DOHH2 (cell line): ENCODE data around the gene SLC2A6.

Experiments
- H3F3A ChIP-seq: fragments of 200-600 bp; sonication (generic), shearing (Covaris generic); 2 replicates; pipeline ENCODE4 v1.6.0; 2016; ENCODE audit warnings: antibody characterized with exemption, mild to moderate bottlenecking; ENCODE audit not compliant: control insufficient read depth, insufficient read depth
- H3K27ac ChIP-seq: fragments of 200-600 bp; sonication (generic); 2 replicates; pipeline ENCODE4 v1.5.1; 2014; ENCODE audit warnings: low read depth, mild to moderate bottlenecking, low read length, moderate library complexity
- H3K27me3 ChIP-seq: fragments of 200-600 bp; sonication (generic); 2 replicates; pipeline ENCODE4 v1.6.1; 2014; ENCODE audit warnings: mild to moderate bottlenecking, low read length, mixed read lengths; ENCODE audit not compliant: control insufficient read depth
- H3K36me3 ChIP-seq: fragments of 200-600 bp; sonication (generic); 2 replicates; pipeline ENCODE4 v1.6.1; 2014; ENCODE audit warnings: mild to moderate bottlenecking, low read length, moderate library complexity, mixed read lengths; ENCODE audit not compliant: control insufficient read depth
- H3K4me1 ChIP-seq: fragments of 200-600 bp; sonication (generic); 2 replicates; pipeline ENCODE4 v1.6.1; 2014; ENCODE audit warnings: mild to moderate bottlenecking, low read length, mixed read lengths; ENCODE audit not compliant: control insufficient read depth
- H3K4me2 ChIP-seq: fragments of 200-600 bp; sonication (generic); 2 replicates; pipeline ENCODE4 v1.6.0; 2014; ENCODE audit warnings: mild to moderate bottlenecking, low read length, moderate library complexity
- H3K4me3 ChIP-seq: fragments of 200-600 bp; sonication (generic); 2 replicates; pipeline ENCODE4 v1.5.1; 2014; ENCODE audit warnings: mild to moderate bottlenecking, low read length, mixed read lengths
- H3K79me2 ChIP-seq: fragments of 200-600 bp; sonication (generic); 2 replicates; pipeline ENCODE4 v1.6.1; 2014; ENCODE audit warnings: mild to moderate bottlenecking, low read length, mixed read lengths; ENCODE audit not compliant: control insufficient read depth
- H3K9me2 ChIP-seq: fragments of 200-600 bp; sonication (generic); replicated peaks from 2 replicates; pipeline ENCODE4 v1.6.1; 2014; ENCODE audit warnings: mild to moderate bottlenecking, low read length, mixed read lengths; ENCODE audit not compliant: control insufficient read depth
- H3K9me3 ChIP-seq: fragments of 200-600 bp; sonication (generic); 2 replicates; pipeline ENCODE4 v1.6.1; 2014; ENCODE audit warnings: antibody characterized with exemption, low read length, mixed read lengths; ENCODE audit not compliant: control insufficient read depth, insufficient read depth
- H4K20me1 ChIP-seq: fragments of 200-600 bp; sonication (generic); 2 replicates; pipeline ENCODE4 v1.6.0; 2014; ENCODE audit warnings: low read depth, mild to moderate bottlenecking, antibody characterized with exemption, low read length, moderate library complexity; ENCODE audit not compliant: control insufficient read depth, insufficient read depth
- EZH2phosphoT487 ChIP-seq: fragments of 200-600 bp; sonication (generic); IDR thresholded peaks from 2 replicates; pipeline ENCODE4 v1.6.1; 2017; ENCODE audit warnings: borderline replicate concordance, mild to moderate bottlenecking, antibody characterized with exemption, low read length, moderate library complexity, mixed read lengths
- TF ChIP-seq, protein P1 (sequence below): fragments of 200-600 bp; sonication (generic); IDR thresholded peaks from one replicate; pipeline ENCODE4 v1.5.1; 2014; ENCODE audit warnings: antibody characterized with exemption, mild to moderate bottlenecking, low read depth, low read length; ENCODE audit not compliant: poor library complexity, severe bottlenecking

SLC2A6 gene

GRCh38 chr9:133457233-133457632 is 21.7 kb downstream of the SLC2A6 start:
- H3K27ac ChIP-seq: no peak overlapping the region
- no peaks in the 10 kb centered on the region for H3K9me3 ChIP-seq
- H3K79me2 ChIP-seq: no peaks in the 10 kb centered on the region
- peaks cover 23% of the 10 kb centered on the region for H3K4me1 ChIP-seq
- H3K36me3 ChIP-seq: no peaks in the 10 kb centered on the region
- H4K20me1 ChIP-seq: 0 out of 2 replicates have a peak, but pooled peaks cover 5% of the 10 kb centered on the region
- 0 out of 2 replicates have a peak, but pooled peaks cover 5% of the 10 kb centered on the region for H3F3A ChIP-seq
- no peak overlapping the region for H3K4me2 ChIP-seq
- no peak overlapping the region for H3K4me3 ChIP-seq
- peaks cover 17% of the 10 kb centered on the region for H3K27me3 ChIP-seq
- H3K9me2 ChIP-seq: no peaks in the 10 kb centered on the region
- TF ChIP-seq EZH2phosphoT487: no peak
- TF ChIP-seq, protein P1, sequence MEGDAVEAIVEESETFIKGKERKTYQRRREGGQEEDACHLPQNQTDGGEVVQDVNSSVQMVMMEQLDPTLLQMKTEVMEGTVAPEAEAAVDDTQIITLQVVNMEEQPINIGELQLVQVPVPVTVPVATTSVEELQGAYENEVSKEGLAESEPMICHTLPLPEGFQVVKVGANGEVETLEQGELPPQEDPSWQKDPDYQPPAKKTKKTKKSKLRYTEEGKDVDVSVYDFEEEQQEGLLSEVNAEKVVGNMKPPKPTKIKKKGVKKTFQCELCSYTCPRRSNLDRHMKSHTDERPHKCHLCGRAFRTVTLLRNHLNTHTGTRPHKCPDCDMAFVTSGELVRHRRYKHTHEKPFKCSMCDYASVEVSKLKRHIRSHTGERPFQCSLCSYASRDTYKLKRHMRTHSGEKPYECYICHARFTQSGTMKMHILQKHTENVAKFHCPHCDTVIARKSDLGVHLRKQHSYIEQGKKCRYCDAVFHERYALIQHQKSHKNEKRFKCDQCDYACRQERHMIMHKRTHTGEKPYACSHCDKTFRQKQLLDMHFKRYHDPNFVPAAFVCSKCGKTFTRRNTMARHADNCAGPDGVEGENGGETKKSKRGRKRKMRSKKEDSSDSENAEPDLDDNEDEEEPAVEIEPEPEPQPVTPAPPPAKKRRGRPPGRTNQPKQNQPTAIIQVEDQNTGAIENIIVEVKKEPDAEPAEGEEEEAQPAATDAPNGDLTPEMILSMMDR: no peak

DNA sequence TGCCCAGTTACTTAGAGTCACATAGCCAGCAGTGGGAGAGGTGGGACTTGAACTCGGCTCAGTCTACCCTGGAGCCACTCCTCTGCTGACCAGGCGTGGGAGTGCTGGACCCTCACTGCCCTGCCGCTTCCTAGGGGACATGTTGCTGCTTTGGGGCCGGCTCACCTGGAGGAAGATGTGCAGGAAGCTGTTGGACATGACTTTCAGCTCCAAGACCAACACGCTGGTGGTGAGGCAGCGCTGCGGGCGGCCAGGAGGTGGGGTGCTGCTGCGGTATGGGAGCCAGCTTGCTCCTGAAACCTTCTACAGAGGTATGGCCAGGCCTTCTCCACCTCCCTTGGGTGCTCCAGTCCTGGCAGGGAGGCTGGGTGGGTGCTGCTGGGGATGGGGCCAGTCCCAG is 22.5 kb downstream of the SLC2A6 start:
- Histone ChIP-seq H3K79me2 (no peaks in the 10 kb centered on the region), H3K4me3 (no peak overlapping the region), H3K36me3 (no peaks in the 10 kb centered on the region), H3K9me2 (no peaks in the 10 kb centered on the region), H3K9me3 (no peaks in the 10 kb centered on the region), H3K27me3 (peaks cover 18% of the 10 kb centered on the region), H3K27ac (no peak overlapping the region), H3K4me2 (no peak overlapping the region), H4K20me1 (0 out of 2 replicates have a peak, but pooled peaks cover 4% of the 10 kb centered on the region), H3F3A (0 out of 2 replicates have a peak, but pooled peaks cover 5% of the 10 kb centered on the region), H3K4me1 (peaks cover 16% of the 10 kb centered on the region)
- no peak for TF ChIP-seq EZH2phosphoT487
- TF ChIP-seq, protein P1: peak; percentile 32

- Histone ChIP-seq H4K20me1 (no peaks in the 10 kb centered on the region), H3K4me1 (peaks cover 14% of the 10 kb centered on the region), H3K9me3 (no peaks in the 10 kb centered on the region), H3K79me2 (no peaks in the 10 kb centered on the region), H3K27ac (no peak overlapping the region), H3F3A (0 out of 2 replicates have a peak, but pooled peaks cover 3% of the 10 kb centered on the region), H3K4me3 (no peak overlapping the region), H3K4me2 (no peak overlapping the region), H3K27me3 (peaks cover 19% of the 10 kb centered on the region), H3K36me3 (no peaks in the 10 kb centered on the region), H3K9me2 (no peaks in the 10 kb centered on the region)
- no peak for TF ChIP-seq EZH2phosphoT487
- TF ChIP-seq, protein P1: no peak
Observed at GRCh38 chr9:133455936-133456335, 23.0 kb downstream of the SLC2A6 start.
